Measurements from ENCODE around the gene NAT10.

DNA sequence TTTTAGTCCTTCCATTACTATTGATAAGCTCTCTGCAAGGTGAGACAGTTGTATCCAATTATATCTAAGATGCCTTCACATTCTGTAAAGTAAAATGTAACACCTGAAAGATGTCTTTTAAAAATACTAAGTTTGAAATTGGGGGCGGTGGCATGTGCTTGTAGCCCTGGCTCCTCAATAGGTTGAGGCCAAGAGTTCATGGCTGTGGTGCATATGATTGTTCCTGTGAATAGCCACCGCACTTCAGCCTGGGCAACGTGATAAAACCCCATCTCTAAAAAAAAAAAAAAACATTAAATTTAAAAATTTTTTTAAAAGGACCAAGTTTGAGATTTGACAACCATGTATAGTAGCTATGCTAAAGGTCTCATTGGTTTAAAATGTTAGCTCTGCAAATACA, 33.4 kb upstream of the NAT10 start:
- TF ChIP-seq, protein P1, sequence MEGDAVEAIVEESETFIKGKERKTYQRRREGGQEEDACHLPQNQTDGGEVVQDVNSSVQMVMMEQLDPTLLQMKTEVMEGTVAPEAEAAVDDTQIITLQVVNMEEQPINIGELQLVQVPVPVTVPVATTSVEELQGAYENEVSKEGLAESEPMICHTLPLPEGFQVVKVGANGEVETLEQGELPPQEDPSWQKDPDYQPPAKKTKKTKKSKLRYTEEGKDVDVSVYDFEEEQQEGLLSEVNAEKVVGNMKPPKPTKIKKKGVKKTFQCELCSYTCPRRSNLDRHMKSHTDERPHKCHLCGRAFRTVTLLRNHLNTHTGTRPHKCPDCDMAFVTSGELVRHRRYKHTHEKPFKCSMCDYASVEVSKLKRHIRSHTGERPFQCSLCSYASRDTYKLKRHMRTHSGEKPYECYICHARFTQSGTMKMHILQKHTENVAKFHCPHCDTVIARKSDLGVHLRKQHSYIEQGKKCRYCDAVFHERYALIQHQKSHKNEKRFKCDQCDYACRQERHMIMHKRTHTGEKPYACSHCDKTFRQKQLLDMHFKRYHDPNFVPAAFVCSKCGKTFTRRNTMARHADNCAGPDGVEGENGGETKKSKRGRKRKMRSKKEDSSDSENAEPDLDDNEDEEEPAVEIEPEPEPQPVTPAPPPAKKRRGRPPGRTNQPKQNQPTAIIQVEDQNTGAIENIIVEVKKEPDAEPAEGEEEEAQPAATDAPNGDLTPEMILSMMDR (conservative IDR thresholded peaks at IDR 0.05; ENCODE audit: low read depth, low read length): no peak
- no peak for TF ChIP-seq EZH2 (IDR thresholded peaks at IDR 0.05; ENCODE audit: low read length, unreplicated experiment)
